Activated naive CD8-positive, alpha-beta T cell treated with anti-CD3 and anti-CD28 coated beads, Interleukin-2, amount 10 ng/mL, durations not matched to agents 7 days and 5 days (primary cell): ENCODE results near the gene MARCO. TPM values are rescaled to one million over a fixed set of nuclear protein-coding genes. Genes with fewer than 3 reads are reported as not detected.

Source experiments
- ATAC-seq: fragments of 150-1000 bp; cut with Tn5 transposase; one replicate; pipeline ENCODE4 v1.10.0; 2021; ENCODE audit warnings: low read depth, moderate library complexity
- POLR2A ChIA-PET: fragments of 350-600 bp; sonication (Branson Sonifier 250); formaldehyde crosslinking; loops from one replicate; lab custom pipeline; 2021; ENCODE audit warnings: antibody characterized with exemption; lab: Charles Lee
- DNase-seq: peaks from one replicate; pipeline ENCODE4 v3.0.0; 2021
- H3K27ac Mint-ChIP-seq: one replicate; pipeline ENCODE4 v1.8.0; 2022; ENCODE audit warnings: mild to moderate bottlenecking, mixed read lengths
- H3K27me3 Mint-ChIP-seq: one replicate; pipeline ENCODE4 v1.8.0; 2022; ENCODE audit warnings: mild to moderate bottlenecking, moderate library complexity, mixed read lengths
- H3K36me3 Mint-ChIP-seq: one replicate; pipeline ENCODE4 v1.8.0; 2021; ENCODE audit warnings: mild to moderate bottlenecking, mixed read lengths
- H3K4me1 Mint-ChIP-seq: one replicate; pipeline ENCODE4 v1.8.0; 2021; ENCODE audit warnings: mixed read lengths
- H3K4me3 Mint-ChIP-seq: one replicate; pipeline ENCODE4 v1.8.0; 2022; ENCODE audit warnings: mild to moderate bottlenecking, moderate library complexity, mixed read lengths
- H3K9me3 Mint-ChIP-seq: one replicate; pipeline ENCODE4 v1.8.0; 2021; ENCODE audit warnings: mixed read lengths
- total RNA-seq, 2 experiments: library from RNA; stranded (reverse); gene quantifications; one replicate each; pipeline ENCODE4 v1.2.3, GENCODE V29; 2021

MARCO gene
- total RNA-seq = under 1 TPM in 1 of 2 experiments, not detected in 1; 0.26 TPM

GRCh38 chr2:118942031-118942430 is at the start of gene MARCO:
MARCO (plus strand) TSS chr2:118942194; CDS start chr2:118942301, 107 bp downstream.
- POLR2A ChIA-PET = no interaction called here
- peaks cover 6% of the 10 kb centered on the region for H3K4me1 Mint-ChIP-seq
- H3K27ac Mint-ChIP-seq = no peak within 1 kb of the TSS
- ATAC-seq (no peak), DNase-seq (no peak)
- H3K27me3 Mint-ChIP-seq = peaks cover 4% of the 10 kb centered on the region
- no peaks in the 10 kb centered on the region for H3K9me3 Mint-ChIP-seq
- no peak within 1 kb of the TSS for H3K4me3 Mint-ChIP-seq
- no peaks in the 10 kb centered on the region for H3K36me3 Mint-ChIP-seq

- Mint-ChIP-seq H3K27me3 (no peaks in the 10 kb centered on the region), H3K4me3 (no peak overlapping the region), H3K36me3 (no peaks in the 10 kb centered on the region), H3K9me3 (no peaks in the 10 kb centered on the region), H3K4me1 (no peaks in the 10 kb centered on the region), H3K27ac (no peak overlapping the region)
- ATAC-seq (no peak), DNase-seq (no peak)
- POLR2A ChIA-PET = no interaction called here
These were observed 48.9 kb upstream of the MARCO start for GRCh38 chr2:118893100-118893499.

DNA sequence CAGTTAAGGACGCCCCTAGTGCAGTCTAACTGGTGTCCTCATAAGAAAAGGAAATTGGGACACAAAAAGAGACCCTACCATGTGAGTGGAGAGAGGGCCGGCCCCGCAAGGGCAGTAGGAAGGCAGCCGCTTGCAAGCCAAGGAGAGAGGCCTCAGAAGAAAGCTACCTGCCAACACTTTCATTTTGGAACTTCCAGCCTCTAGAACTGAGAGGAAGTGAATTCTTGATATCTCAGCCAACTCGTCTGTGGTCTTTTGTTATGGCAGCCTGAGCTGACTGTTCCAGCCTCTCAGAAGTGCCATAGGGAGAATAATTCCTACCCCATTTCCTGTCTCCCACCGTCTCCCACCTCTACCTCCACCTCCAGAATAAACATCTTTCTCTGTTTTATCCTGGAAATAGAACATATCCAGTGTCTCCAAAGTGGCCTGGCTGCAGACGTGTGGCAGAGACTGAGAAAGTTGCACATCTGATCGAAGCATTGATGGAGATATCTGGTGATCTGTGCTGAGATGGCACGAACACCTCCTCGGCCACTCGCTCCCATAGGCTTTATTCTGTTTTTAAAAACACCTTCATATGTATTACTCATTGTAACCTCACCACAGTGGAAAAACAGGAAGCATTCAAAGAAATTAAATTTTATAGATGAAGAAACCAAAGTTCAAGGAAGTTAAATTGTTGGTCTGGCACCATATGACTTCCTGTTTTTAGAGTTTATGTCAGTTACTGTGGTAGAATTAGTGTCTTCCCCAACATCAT is 39.5 kb upstream of the MARCO start:
- peak overlapping the region; percentile 22 for H3K4me3 Mint-ChIP-seq
- peaks cover 2% of the 10 kb centered on the region for H3K9me3 Mint-ChIP-seq
- DNase-seq = no peak
- H3K27ac Mint-ChIP-seq = peak overlapping the region; percentile 61
- POLR2A ChIA-PET = no interaction called here
- H3K36me3 Mint-ChIP-seq = peaks cover 3% of the 10 kb centered on the region
- peaks cover 8% of the 10 kb centered on the region for H3K4me1 Mint-ChIP-seq
- no peak for ATAC-seq
- H3K27me3 Mint-ChIP-seq = no peaks in the 10 kb centered on the region

GRCh38 chr2:118903029-118903351 is 39.0 kb upstream of the MARCO start:
- H3K4me1 Mint-ChIP-seq = peaks cover 8% of the 10 kb centered on the region
- H3K4me3 Mint-ChIP-seq = peak overlapping the region; percentile 22
- H3K27ac Mint-ChIP-seq = peak overlapping the region; percentile 61
- POLR2A ChIA-PET = no interaction called here
- peaks cover 3% of the 10 kb centered on the region for H3K36me3 Mint-ChIP-seq
- DNase-seq (no peak), ATAC-seq (no peak)
- peaks cover 2% of the 10 kb centered on the region for H3K9me3 Mint-ChIP-seq
- no peaks in the 10 kb centered on the region for H3K27me3 Mint-ChIP-seq

- Mint-ChIP-seq H3K9me3 (peaks cover 2% of the 10 kb centered on the region), H3K27me3 (no peaks in the 10 kb centered on the region), H3K4me3 (no peak overlapping the region), H3K36me3 (peaks cover 3% of the 10 kb centered on the region), H3K27ac (no peak overlapping the region), H3K4me1 (peaks cover 8% of the 10 kb centered on the region)
- POLR2A ChIA-PET = interaction anchor here (0.7 kb wide), 1 partner anchor 1027 kb away, joined by 3 read pairs; no protein-coding TSS in a partner anchor
- no peak for ATAC-seq
- DNase-seq = no peak
These were observed 38.2 kb upstream of the MARCO start for GRCh38 chr2:118903551-118904479.

GRCh38 chr2:118905206-118905605 is 36.8 kb upstream of the MARCO start:
- ATAC-seq (no peak), DNase-seq (no peak)
- Mint-ChIP-seq H3K9me3 (peaks cover 2% of the 10 kb centered on the region), H3K4me1 (peaks cover 8% of the 10 kb centered on the region), H3K27me3 (no peaks in the 10 kb centered on the region), H3K36me3 (peaks cover 3% of the 10 kb centered on the region), H3K4me3 (no peak overlapping the region), H3K27ac (no peak overlapping the region)
- POLR2A ChIA-PET = no interaction called here

GRCh38 chr2:118906186-118906585 is 35.8 kb upstream of the MARCO start:
- H3K36me3 Mint-ChIP-seq = peaks cover 3% of the 10 kb centered on the region
- no peak for ATAC-seq
- no peaks in the 10 kb centered on the region for H3K27me3 Mint-ChIP-seq
- H3K27ac Mint-ChIP-seq = no peak overlapping the region
- POLR2A ChIA-PET = no interaction called here
- H3K4me1 Mint-ChIP-seq = peaks cover 8% of the 10 kb centered on the region
- DNase-seq = no peak
- H3K4me3 Mint-ChIP-seq = no peak overlapping the region
- peaks cover 2% of the 10 kb centered on the region for H3K9me3 Mint-ChIP-seq

DNA sequence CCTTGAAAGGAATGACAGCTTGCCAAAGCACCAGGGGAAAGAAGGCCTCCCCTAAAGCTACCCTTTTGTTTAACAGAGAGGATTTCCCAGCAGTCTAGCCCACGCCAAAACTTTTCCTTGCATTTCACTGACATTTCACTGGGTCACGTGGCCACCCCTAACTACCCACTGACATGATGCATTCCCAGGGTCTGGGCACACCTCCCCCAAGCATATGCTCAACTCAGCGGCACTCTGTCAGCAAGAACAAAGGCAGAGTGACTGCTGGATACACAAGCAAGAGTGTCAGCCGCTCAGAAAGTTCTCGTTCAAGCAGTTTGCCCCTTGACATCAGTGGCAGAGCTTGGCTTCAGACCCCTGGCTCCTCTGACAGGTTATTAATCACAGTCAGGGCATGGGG is 34.2 kb upstream of the MARCO start:
- DNase-seq = no peak

DNA sequence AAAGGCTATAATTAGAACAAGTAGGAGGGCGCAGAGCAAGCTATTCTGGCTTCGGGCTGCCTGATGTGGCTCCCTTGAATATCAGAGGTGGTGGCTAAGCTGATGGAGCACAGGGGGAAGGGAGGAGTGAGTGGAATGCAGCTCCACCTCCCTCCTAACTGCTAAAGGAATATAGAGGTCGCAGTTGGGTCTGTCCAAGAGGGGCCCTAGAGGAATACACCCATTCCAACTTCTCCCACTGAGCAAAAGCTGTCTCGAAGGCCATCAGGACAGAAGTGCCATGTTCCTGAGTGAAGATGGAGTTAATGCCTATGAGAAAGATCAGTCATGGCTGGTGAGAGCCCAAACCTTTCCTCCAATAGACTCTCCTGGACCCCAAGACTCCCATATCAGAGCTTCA is 32.8 kb upstream of the MARCO start:
- DNase-seq (no peak), ATAC-seq (no peak)
- Mint-ChIP-seq H3K9me3 (no peaks in the 10 kb centered on the region), H3K27me3 (no peaks in the 10 kb centered on the region), H3K36me3 (no peaks in the 10 kb centered on the region), H3K27ac (no peak overlapping the region), H3K4me1 (no peaks in the 10 kb centered on the region), H3K4me3 (no peak overlapping the region)
- POLR2A ChIA-PET = no interaction called here

More for the DNA sequence above, 34.2 kb upstream of the MARCO start:
- Mint-ChIP-seq H3K27ac (no peak overlapping the region), H3K9me3 (peaks cover 2% of the 10 kb centered on the region), H3K4me1 (peaks cover 4% of the 10 kb centered on the region), H3K27me3 (no peaks in the 10 kb centered on the region), H3K4me3 (no peak overlapping the region), H3K36me3 (no peaks in the 10 kb centered on the region)
- POLR2A ChIA-PET = no interaction called here
- ATAC-seq = no peak

GRCh38 chr2:118911166-118911856 is 30.7 kb upstream of the MARCO start:
- H3K27ac Mint-ChIP-seq = no peak overlapping the region
- no peaks in the 10 kb centered on the region for H3K9me3 Mint-ChIP-seq
- H3K4me3 Mint-ChIP-seq = no peak overlapping the region

DNA sequence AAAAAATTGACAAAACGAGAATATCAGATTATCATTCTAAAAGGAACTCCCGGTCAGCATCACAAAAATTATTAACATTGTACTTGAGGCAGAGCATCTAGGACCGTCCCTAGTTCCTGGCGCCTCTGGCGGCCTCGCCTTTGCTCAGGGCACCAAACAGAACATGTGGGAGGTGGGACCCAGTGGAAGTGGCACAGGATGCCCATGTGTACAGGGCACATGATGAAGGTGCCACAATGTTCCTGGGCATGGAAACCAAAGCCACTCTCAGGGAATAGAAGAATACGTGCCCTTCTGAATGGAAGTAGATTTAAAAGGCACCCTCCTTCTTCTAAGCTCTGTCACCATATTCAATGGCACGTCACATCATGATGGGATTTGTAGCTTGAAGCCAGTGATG is 30.1 kb upstream of the MARCO start:
- no peaks in the 10 kb centered on the region for H3K27me3 Mint-ChIP-seq
- POLR2A ChIA-PET = no interaction called here
- H3K36me3 Mint-ChIP-seq = no peaks in the 10 kb centered on the region
- no peaks in the 10 kb centered on the region for H3K9me3 Mint-ChIP-seq
- no peaks in the 10 kb centered on the region for H3K4me1 Mint-ChIP-seq
- H3K27ac Mint-ChIP-seq = no peak overlapping the region
- H3K4me3 Mint-ChIP-seq = no peak overlapping the region
- no peak for ATAC-seq
- DNase-seq = no peak

More at GRCh38 chr2:118911166-118911856, 30.7 kb upstream of the MARCO start:
- ATAC-seq (no peak), DNase-seq (no peak)
- no peaks in the 10 kb centered on the region for H3K4me1 Mint-ChIP-seq
- POLR2A ChIA-PET = no interaction called here
- H3K27me3 Mint-ChIP-seq = no peaks in the 10 kb centered on the region
- no peaks in the 10 kb centered on the region for H3K36me3 Mint-ChIP-seq

DNA sequence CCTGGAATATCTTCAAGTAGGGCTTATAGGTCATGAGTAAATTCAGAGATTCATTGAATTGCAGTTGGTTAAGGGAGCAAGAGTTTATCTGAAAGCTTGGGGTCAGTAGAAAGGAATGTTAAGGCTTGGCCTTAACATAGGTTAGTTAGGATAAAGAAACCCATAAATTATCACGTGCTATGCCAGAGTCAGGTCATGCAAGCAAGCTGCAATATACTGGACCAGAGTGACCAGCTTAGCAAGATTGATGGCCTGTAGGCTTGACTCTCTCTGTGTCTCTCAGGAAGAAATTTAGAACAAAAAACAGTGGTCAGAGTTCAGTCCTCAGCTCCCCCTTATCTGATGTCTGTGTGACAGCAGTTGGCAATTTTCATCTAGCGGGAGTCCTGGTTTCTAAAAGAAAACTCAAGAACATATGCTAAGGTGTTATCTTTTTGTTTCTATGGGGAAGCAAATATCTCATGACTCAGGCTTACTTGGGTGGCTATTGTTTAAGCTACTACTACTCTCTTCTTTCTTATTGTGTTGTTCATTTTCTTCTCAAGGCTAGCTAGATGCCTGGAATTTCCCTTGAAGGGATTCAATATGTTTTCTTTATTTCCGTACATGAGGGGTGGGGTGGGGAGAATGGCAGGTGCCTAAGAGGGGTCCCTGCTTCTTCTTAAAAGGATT is 28.7 kb upstream of the MARCO start:
- DNase-seq = no peak
- Mint-ChIP-seq H3K4me1 (no peaks in the 10 kb centered on the region), H3K36me3 (no peaks in the 10 kb centered on the region), H3K4me3 (no peak overlapping the region), H3K27ac (no peak overlapping the region), H3K9me3 (no peaks in the 10 kb centered on the region), H3K27me3 (no peaks in the 10 kb centered on the region)
- no peak for ATAC-seq
- POLR2A ChIA-PET = no interaction called here
